22Rv1 (cell line): ENCODE measurements around the gene INTS11.

Source experiments
- H3K27ac ChIP-seq: fragments of 450-650 bp; 2 replicates; pipeline ENCODE4 v1.5.1; 2017
- ZFX ChIP-seq: fragments of 450-650 bp; IDR thresholded peaks from 2 replicates; pipeline ENCODE4 v1.6.1; 2017; ENCODE audit warnings: antibody characterized with exemption, borderline replicate concordance
- TF ChIP-seq, protein P1 (sequence below): fragments of 450-650 bp; IDR thresholded peaks from 2 replicates; pipeline ENCODE4 v1.5.1; 2017; ENCODE audit warnings: mild to moderate bottlenecking

INTS11 gene

DNA sequence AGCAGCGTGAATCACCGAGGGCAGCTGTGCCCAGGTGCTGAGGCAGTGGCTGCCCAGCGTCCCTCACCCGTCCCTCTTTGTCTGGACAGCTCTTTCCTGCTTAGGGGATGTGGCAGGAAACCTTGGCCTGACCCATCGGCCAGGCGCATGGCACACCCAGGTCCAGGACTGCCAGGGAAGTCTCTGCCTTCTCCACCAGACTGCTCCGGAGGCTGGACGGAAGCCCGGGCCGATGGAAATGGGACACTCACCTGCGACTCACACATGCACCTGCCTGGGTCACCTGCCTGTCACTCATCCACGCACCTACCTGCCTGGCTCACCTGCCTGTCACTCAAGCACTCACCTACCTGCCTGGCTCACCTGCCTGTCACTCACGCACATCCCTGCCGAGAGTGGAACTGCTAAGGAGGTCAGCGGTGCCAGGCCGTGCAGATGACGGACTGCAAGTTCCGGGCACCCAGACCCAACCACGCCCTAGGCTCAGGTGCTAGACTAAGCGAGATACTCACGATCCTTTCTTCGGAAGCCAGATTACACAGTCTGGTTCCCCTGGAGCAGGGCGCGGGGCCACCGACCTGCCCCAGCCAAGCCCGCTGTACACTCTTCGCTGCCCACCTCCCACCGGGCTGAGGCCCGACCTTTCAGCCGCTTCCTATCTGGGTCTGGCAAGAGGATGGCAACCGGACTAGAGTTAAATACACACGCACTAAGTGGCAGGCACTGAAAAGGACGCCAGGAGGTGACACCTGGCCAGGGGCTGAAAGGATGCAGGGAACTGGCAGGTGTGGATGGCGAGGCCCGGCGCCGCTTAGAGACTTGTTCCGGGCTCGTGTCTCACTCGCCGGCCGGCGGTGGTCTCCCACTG is 51.9 kb downstream of the INTS11 start:
- H3K27ac ChIP-seq: peak overlapping the region; percentile 78
- no peak for TF ChIP-seq ZFX
- TF ChIP-seq, protein P1, sequence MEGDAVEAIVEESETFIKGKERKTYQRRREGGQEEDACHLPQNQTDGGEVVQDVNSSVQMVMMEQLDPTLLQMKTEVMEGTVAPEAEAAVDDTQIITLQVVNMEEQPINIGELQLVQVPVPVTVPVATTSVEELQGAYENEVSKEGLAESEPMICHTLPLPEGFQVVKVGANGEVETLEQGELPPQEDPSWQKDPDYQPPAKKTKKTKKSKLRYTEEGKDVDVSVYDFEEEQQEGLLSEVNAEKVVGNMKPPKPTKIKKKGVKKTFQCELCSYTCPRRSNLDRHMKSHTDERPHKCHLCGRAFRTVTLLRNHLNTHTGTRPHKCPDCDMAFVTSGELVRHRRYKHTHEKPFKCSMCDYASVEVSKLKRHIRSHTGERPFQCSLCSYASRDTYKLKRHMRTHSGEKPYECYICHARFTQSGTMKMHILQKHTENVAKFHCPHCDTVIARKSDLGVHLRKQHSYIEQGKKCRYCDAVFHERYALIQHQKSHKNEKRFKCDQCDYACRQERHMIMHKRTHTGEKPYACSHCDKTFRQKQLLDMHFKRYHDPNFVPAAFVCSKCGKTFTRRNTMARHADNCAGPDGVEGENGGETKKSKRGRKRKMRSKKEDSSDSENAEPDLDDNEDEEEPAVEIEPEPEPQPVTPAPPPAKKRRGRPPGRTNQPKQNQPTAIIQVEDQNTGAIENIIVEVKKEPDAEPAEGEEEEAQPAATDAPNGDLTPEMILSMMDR: no peak

DNA sequence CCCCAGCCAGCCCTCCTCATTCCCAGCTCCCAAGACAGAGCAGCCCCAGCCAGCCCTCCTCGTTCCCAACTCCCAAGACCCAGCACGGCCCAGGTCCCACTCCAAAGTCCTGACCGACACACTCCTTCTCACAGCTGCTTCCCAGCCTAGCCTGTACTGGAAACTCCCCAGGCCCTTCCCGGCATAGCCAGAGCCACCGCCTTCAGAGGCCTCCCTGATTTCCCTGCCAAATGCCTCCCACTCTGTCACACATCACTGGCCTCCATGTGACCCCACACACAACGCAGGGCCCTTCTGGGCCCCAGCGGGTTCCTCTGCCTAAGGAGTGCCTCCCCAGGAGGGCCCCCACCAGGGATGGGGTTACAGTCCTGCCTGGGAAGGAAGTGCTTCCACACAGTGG is 53.6 kb downstream of the INTS11 start:
- TF ChIP-seq, protein P1: no peak
- no peak for TF ChIP-seq ZFX

DNA sequence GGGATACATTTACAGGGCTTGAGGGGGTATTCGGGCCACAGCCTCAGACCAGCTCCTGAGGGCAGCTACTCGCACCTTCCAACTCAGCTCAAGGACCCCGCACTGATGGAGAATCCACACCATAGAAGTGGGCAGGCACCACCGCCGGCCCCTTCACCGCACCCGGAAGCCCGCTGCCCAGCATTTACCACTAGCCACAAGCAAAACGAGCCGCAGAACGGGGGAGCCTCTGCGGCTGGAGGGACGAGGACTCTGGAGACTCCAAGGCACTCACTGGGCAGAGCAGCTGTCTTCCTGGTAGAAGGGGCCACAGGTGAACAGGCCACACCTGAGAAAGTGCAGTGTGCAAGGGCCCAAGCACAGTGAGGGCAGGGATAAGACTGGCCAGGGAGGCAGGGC is 56.2 kb downstream of the INTS11 start:
- no peak overlapping the region for H3K27ac ChIP-seq
- TF ChIP-seq, protein P1: no peak
- TF ChIP-seq ZFX: no peak

More for the DNA sequence above, 53.6 kb downstream of the INTS11 start:
- H3K27ac ChIP-seq: no peak overlapping the region

DNA sequence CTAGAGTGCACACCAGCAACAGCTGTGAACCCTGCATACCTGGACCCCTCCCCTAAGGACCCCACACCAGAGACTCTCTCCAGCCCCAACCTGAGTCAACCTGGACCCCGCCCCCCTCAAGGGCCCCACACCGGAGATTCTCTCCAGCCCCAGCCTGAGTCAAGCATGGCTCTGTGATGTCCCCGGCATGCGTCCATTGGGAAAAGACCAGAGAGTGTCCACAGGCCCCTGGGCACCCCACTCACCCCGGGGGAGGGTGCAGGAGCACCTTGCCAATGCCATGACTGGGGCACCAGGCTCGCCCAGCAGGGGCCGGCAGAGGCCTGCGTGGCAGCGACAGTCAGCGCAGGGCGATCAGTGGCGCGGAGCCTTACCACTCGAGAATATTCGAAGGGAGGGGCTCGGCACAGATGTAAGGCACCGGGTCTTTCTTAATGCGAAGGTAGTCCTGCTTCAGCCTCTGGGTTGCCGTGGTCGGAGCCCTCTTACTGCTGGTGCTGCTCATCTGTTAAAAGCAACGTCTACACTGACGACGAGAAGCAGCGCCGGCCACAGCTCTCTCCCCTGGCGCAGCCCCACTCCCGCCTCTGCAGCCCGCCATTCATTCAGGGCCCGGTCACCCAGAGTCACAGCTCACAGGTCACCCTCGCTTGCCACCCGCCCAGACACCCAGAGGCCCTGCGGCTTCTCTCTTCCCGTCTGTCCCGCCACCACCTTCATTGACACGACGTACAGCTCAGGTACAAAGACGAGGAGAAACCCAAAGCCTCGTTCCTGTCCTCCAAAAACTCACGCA is 56.8 kb downstream of the INTS11 start:
- H3K27ac ChIP-seq: no peak overlapping the region
- TF ChIP-seq ZFX: no peak
- TF ChIP-seq, protein P1: no peak

DNA sequence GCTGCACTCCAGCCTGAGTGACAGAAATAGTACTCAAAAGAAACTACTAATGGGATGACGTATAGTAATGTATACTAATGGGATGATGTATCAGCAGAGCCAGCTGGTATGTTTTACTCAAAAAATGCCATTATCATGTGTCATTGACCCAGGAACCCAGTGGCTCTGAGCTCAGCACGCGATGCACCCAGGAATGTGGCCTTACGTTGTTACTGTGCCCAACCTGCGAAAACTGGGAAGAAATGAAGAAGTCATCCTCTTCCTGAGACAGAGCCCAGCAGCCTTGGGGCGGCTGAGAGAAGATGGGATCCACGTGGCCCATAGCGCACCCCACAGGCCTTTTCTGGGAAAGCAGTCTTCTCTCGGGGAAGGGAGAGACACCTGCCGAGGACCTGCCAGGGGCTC is 59.6 kb downstream of the INTS11 start:
- no peak overlapping the region for H3K27ac ChIP-seq
- no peak for TF ChIP-seq ZFX
- TF ChIP-seq, protein P1: peak; percentile 26

DNA sequence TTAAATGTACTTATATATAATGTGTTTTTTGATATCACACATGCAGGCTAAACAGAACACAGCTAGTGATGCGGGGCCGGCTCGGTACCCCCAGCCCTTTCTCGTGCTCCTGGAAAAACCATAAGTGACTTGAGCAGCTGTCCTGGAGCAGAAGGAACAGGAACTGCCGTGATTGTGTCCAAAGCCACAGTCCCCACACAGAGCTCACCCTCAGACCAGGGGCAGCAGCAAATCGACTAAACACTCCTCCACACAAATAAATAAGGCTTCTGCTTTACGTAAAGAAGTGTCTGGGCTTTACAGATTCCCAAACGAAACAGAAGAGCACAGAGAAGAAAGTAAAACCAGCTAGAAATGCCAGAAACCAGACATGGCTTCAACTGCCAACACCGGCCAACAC is 60.4 kb downstream of the INTS11 start:
- TF ChIP-seq, protein P1: no peak
- TF ChIP-seq ZFX: no peak
- no peak overlapping the region for H3K27ac ChIP-seq

DNA sequence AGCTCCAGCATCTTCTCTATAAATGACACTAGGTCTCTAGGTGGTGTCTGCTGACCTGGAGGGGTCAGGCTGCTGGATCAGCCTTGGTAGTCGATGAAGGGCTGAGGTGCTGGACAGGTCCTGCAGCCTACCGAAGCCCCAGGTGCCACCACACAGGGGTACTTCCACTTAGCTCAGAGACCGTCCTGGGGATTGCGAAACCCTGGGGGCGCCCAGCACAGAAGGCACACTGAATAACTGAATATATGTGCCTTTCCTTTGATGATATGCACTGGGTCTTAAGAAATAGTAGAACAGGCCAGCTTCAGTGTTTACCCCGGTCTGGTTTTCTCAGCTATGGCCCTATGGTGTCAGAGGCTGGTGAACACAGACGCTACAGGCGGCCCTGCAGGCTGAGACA is 61.7 kb downstream of the INTS11 start:
- H3K27ac ChIP-seq: no peak overlapping the region
- TF ChIP-seq ZFX: no peak
- TF ChIP-seq, protein P1: no peak
